Lung (tissue), 16 donors: ENCODE results near the gene ARGFX. TPM values are rescaled to one million over a fixed set of nuclear protein-coding genes. Genes with fewer than 3 reads are reported as not detected.

ENCODE experiments used
- ATAC-seq: fragments of 200-7000 bp; cut with Tn5 transposase; one replicate; pipeline ENCODE4 v1.9.1; 2020; ENCODE audit warnings: moderate number of reproducible peaks; ENCODE audit not compliant: insufficient read depth, low FRiP score
- DNase-seq, 3 donors: peaks; one replicate each; pipeline ENCODE4 v3.0.0-alpha.2; 2013 to 2017
- H3K27ac ChIP-seq, 2 donors: one replicate each; pipeline ENCODE4 v1.5.1; 2013; ENCODE audit warnings: mild to moderate bottlenecking in 2 of 2, moderate library complexity in 2 of 2, control low read depth in 1 of 2, inconsistent platforms in 1 of 2, low read depth in 1 of 2, low read length in 1 of 2
- H3K27me3 ChIP-seq, 3 donors: one replicate each; pipeline ENCODE4 v1.5.1; 2013; ENCODE audit warnings: low read length in 2 of 3; ENCODE audit not compliant: control insufficient read depth in 3 of 3, insufficient read depth in 3 of 3
- H3K36me3 ChIP-seq, 4 donors: one replicate each; pipeline ENCODE4 v1.5.1; 2013; ENCODE audit warnings: low read length in 4 of 4, mild to moderate bottlenecking in 1 of 4, moderate library complexity in 1 of 4; ENCODE audit not compliant: control insufficient read depth in 4 of 4, insufficient read depth in 4 of 4
- H3K4me1 ChIP-seq, 5 donors: one replicate each; pipeline ENCODE4 v1.5.1; 2013; ENCODE audit warnings: low read length in 5 of 5, mild to moderate bottlenecking in 2 of 5, moderate library complexity in 1 of 5; ENCODE audit not compliant: control insufficient read depth in 5 of 5, insufficient read depth in 5 of 5
- H3K4me3 ChIP-seq: one replicate; pipeline ENCODE4 v1.5.1; 2013; ENCODE audit warnings: mild to moderate bottlenecking, control low read depth, moderate library complexity
- H3K9ac ChIP-seq, 2 donors: one replicate each; pipeline ENCODE4 v1.5.1; 2013; ENCODE audit warnings: low read length in 2 of 2, control low read depth in 1 of 2; ENCODE audit not compliant: insufficient read depth in 1 of 2
- H3K9me3 ChIP-seq, 4 donors: one replicate each; pipeline ENCODE4 v1.5.1; 2013; ENCODE audit warnings: low read length in 3 of 4, mild to moderate bottlenecking in 1 of 4, moderate library complexity in 1 of 4; ENCODE audit not compliant: control insufficient read depth in 4 of 4, insufficient read depth in 3 of 4
- WGBS, 2 donors: extraction: QIAGEN DNeasy Blood & Tissue Kit; methylation state at CpG; one replicate each; pipeline ENCODE4 v1.1.7; 2013; 5-methylcytosine and 5-hydroxymethylcytosine counted together
- long read RNA-seq, 5 donors: transcript quantifications; one replicate each; lab custom pipeline, GENCODE V29; 2026
- polyA plus RNA-seq, 2 donors: library from polyadenylated mRNA; stranded (reverse); fragments of 200-250 nt; gene quantifications; one replicate each; pipeline ENCODE4 v1.2.1, GENCODE V29; 2013
- total RNA-seq, 2 donors: library from RNA; depleted of rRNA in 1 of 2; stranded (reverse); fragments of >200 nt in 1 of 2; gene quantifications; one replicate each; pipeline ENCODE4 v1.2.1, GENCODE V29; 2014 to 2021
- TF ChIP-seq, protein P1 (sequence below): IDR thresholded peaks from 2 replicates; pipeline ENCODE4 v1.5.1; 2012; ENCODE audit warnings: mild to moderate bottlenecking; ENCODE audit errors: control extremely low read depth, extremely low read depth
- donor health status: control.
- donor health status: control.
- donor health status: Bipolar disorder and iron deficiency.
- donor health status: healthy.
- donor health status: DM: yes; HTN: yes; CAD: no.

The ARGFX gene
- total RNA-seq (not detected), polyA plus RNA-seq (not detected)
- long read RNA-seq, donor 1, result 0 reads
- long read RNA-seq, donor 2, result 0 reads
- long read RNA-seq, donor 3, result 0 reads
- long read RNA-seq, donor 4, result 0 reads
- long read RNA-seq, donor 5, result 0 reads

DNA sequence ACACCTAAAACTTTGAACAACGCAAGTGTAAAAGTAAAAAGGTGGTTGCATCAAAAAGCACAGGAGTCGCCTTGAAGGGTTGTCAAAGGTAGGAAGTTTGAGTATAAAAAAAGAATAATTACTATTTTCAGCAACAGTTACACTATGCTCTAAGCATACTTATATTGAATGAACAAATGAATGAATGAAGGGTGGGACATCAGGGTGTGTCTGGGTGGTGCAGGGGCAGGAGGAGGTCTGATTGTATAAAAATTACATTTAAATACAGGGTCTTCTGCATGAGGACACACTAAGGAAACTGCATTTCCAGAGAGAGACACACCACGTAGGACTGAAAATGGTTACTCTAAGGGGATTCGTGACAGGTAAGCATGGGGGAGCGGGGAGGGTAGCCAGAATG, at the start of gene ARGFX:
Gene ARGFX, plus strand, starts transcription at position 301 of the 400 bp plus-strand sequence. CDS start 2,765 bp downstream, outside the sequence.
- no peak within 1 kb of the TSS for H3K9ac ChIP-seq
- WGBS, 2 donors, result 90 to 96% methylated on average over 5 of the region's 5 CpGs
- no peak within 1 kb of the TSS for H3K4me3 ChIP-seq
- ATAC-seq (no peak), DNase-seq (no peak)
- H3K36me3 ChIP-seq, result no peaks in the 10 kb centered on the region
- H3K27me3 ChIP-seq, result no peaks in the 10 kb centered on the region
- H3K27ac ChIP-seq, result no peak within 1 kb of the TSS
- no peaks in the 10 kb centered on the region for H3K9me3 ChIP-seq
- TF ChIP-seq, protein P1, sequence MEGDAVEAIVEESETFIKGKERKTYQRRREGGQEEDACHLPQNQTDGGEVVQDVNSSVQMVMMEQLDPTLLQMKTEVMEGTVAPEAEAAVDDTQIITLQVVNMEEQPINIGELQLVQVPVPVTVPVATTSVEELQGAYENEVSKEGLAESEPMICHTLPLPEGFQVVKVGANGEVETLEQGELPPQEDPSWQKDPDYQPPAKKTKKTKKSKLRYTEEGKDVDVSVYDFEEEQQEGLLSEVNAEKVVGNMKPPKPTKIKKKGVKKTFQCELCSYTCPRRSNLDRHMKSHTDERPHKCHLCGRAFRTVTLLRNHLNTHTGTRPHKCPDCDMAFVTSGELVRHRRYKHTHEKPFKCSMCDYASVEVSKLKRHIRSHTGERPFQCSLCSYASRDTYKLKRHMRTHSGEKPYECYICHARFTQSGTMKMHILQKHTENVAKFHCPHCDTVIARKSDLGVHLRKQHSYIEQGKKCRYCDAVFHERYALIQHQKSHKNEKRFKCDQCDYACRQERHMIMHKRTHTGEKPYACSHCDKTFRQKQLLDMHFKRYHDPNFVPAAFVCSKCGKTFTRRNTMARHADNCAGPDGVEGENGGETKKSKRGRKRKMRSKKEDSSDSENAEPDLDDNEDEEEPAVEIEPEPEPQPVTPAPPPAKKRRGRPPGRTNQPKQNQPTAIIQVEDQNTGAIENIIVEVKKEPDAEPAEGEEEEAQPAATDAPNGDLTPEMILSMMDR, result no peak
- no peaks in the 10 kb centered on the region for H3K4me1 ChIP-seq

DNA sequence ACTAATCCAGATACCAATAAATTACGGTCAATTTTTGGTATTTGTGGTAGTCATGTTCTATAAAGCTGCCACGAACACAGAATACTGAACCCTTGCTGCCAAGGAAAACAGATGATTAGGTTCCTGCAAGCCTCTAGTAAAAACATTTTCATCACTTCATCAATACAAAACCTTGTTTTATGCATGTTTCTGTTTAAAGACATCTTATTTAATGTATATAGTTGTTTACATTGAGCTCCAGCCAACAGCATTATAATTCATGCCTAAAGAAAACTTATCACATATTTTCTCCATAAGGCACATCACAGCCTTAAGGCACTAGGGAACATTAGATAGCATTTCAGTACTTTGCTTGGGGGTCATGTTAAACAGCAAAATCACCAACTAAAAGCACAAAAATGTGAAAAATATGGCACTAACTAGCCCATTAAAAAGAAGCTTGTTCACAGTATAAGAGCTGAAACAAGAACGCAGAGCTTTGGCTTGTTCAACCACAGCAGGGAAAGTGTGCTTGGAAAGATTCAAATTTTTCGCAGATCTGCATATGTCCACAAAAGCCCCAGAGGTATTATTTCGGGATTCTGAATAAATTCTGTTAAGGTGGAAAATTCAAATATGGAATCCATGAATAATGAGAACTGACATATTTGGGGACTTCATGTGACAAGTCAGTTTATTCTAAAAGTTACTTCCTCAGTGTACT, 49.6 kb upstream of the ARGFX start:
- H3K27me3 ChIP-seq, result no peaks in the 10 kb centered on the region
- peaks cover 0 to 11% (median 0%) of the 10 kb centered on the region in 5 donors for H3K4me1 ChIP-seq
- no peak overlapping the region for H3K9ac ChIP-seq
- DNase-seq (peak in 2 of 3 donors; percentile 72 to 75), ATAC-seq (no peak)
- WGBS, 2 donors, result 90 to 91% methylated on average over 5 of the region's 5 CpGs
- TF ChIP-seq, protein P1, result no peak
- peaks cover 0 to 9% (median 0%) of the 10 kb centered on the region in 4 donors for H3K9me3 ChIP-seq
- no peak overlapping the region for H3K4me3 ChIP-seq
- no peak overlapping the region for H3K27ac ChIP-seq
- no peaks in the 10 kb centered on the region for H3K36me3 ChIP-seq

- no peaks in the 10 kb centered on the region for H3K27me3 ChIP-seq
- H3K27ac ChIP-seq, result no peak overlapping the region
- no peaks in the 10 kb centered on the region for H3K9me3 ChIP-seq
- WGBS, 2 donors, result 97 to 99% methylated on average over 3 of the region's 3 CpGs
- H3K36me3 ChIP-seq, result no peaks in the 10 kb centered on the region
- TF ChIP-seq, protein P1, result no peak
- no peak overlapping the region for H3K4me3 ChIP-seq
- H3K9ac ChIP-seq, result no peak overlapping the region
- ATAC-seq (no peak), DNase-seq (no peak)
- peaks cover 0 to 11% (median 0%) of the 10 kb centered on the region in 5 donors for H3K4me1 ChIP-seq
Observed at GRCh38 chr3:121520510-121520909, 47.2 kb upstream of the ARGFX start.
